GM18505 (cell line): Measurements from ENCODE around the gene ZNF428.
"Not testable (repeated sequence)": the region's sequence is repeated elsewhere in the genome, so short reads cannot be mapped to it uniquely, and the experiment has no call there.

Experiments used
- ATAC-seq: cut with Tn5 transposase; IDR thresholded peaks from one replicate; pipeline ENCODE4 v1.9.1; 2021; ENCODE audit not compliant: unreplicated experiment
- POLR2A ChIP-seq: IDR thresholded peaks from 4 replicates; pipeline ENCODE4 v1.6.1; 2011; ENCODE audit warnings: borderline replicate concordance; ENCODE audit not compliant: insufficient read depth, insufficient read length; ENCODE audit errors: extremely low read depth

The ZNF428 gene

GRCh38 chr19:43649514-43649913 lies 30.1 kb upstream of the ZNF428 start:
- no peak for ATAC-seq
- no peak for TF ChIP-seq POLR2A

DNA sequence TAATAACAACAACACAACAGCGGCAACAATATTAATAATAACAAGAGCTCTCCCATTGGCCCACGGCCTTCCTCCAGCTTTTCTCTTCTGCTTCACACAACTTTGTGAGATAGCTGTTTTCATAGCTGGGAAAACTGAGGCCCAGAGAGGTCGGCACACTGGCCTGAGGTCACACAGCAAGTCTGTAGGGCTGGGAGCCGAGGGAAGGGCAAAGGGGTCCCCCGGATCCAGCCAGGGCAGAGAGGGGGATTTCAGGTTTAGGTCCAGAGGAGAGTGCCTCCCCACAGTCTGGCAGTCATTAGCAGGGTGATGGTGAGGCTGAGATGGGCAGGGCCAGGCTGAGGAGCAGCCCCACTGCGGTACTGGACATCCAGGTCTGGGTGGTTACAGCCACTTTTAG lies 29.2 kb upstream of the ZNF428 start:
- no peak for ATAC-seq
- TF ChIP-seq POLR2A = no peak

DNA sequence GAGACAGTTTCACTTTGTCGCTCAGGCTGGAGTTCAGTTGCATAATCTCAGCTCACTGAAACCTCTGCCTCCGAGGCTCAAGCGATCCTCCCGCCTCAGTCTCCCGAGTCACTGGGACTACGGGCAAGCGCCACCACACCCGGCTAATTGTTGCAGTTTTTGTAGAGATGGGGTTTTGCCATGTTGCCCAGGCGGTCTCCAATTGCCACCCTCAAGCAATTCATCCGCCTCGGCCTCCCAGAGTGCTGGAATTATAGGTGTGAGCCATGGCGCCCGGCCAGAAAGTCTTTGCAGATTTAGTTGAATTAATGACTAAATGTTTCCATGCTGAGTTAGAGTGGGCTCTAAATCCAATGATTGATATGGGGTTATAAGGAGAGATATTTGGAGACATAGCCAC lies 24.8 kb upstream of the ZNF428 start:
- ATAC-seq = no peak
- no peak for TF ChIP-seq POLR2A

DNA sequence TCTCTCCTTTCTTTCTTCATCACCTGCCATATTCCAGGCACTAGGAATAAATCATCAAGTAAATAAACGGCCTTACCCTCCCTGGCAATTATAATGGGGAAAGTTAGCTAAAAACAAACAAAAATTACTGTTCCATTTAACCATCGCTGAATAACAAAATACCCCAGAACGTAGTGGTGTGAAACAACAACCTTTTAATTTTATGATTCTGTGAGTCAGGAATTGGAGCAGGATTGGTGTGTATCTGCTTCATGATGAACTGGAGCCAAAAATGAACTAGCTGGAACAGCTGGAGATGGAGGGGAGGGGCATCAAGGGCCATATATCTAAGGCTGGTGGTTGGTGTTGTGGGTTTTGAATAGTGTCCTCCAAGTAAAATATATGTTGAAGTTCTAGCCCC lies 23.9 kb upstream of the ZNF428 start:
- ATAC-seq = no peak

DNA sequence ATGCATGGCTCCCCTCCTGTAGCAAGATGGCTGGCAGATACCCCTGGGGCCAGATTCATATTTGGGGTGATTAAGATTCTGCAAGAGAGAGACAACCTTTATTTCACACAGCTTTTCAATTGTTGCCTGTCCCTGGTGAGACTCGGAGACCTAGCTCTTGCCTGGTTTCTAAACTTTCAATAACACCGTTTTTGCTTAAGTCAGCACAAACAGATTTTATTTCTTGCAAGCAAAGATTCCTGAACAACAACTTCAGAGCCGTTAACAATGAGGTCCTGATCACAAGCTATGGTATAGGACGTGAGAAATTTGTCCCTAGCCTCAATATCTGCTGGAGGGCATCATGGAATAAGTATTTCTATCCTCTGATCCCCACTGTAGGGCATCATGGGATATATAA lies 23.1 kb upstream of the ZNF428 start:
- no peak for TF ChIP-seq POLR2A
- ATAC-seq = no peak

More for the DNA sequence above, 23.9 kb upstream of the ZNF428 start:
- TF ChIP-seq POLR2A = no peak

GRCh38 chr19:43641333-43641732 lies 21.9 kb upstream of the ZNF428 start:
- ATAC-seq = no peak
- no peak for TF ChIP-seq POLR2A

GRCh38 chr19:43640424-43640757 lies 21.0 kb upstream of the ZNF428 start:
- no peak for TF ChIP-seq POLR2A
- ATAC-seq = no peak

- TF ChIP-seq POLR2A = no peak
- no peak for ATAC-seq
Observed at GRCh38 chr19:43639519-43640423, 20.3 kb upstream of the ZNF428 start, which contains the start of gene CADM4. Gene CADM4 (minus strand): TSS chr19:43639850. CDS start chr19:43639790, 60 bp downstream.

- no peak for ATAC-seq
- TF ChIP-seq POLR2A = no peak
Observed at GRCh38 chr19:43638995-43639518, 19.6 kb upstream of the ZNF428 start.

DNA sequence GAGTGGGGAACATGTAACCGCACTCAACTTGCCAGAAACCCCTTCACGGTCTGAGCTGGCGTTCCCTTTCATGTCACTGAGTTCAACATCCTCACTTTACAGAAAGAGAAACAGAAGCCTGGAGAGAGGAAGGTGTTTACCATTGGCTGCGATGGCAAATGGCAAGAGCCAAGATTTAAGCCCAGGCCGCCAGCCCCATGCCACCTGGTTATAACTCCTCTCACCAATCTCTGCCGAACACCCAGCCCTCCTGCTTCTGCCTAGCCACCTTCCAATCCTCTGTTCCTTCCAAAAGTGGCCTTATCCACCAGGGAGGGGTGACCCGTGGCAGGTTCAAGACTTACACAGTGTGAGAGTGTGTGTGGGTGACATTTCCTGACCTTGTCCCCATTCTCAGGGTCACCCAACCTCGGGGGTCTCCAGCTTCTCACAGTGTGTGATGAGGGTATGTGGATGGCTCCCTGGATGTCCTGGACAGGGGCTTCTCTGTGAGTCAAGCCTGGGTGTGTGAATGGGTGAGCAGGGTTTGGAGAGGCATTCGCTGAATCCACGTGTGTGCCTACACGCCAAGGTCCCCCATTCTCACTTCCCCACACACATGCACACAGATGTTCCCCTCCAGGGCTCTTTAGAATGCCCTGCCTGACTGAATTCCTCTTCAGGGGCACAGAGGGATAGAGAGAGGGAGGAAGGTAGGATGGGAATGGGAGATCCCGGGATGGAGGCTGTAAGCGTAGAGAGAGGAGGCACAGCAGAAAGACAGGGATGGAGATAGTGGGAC lies 19.0 kb upstream of the ZNF428 start:
- no peak for ATAC-seq
- TF ChIP-seq POLR2A = no peak

DNA sequence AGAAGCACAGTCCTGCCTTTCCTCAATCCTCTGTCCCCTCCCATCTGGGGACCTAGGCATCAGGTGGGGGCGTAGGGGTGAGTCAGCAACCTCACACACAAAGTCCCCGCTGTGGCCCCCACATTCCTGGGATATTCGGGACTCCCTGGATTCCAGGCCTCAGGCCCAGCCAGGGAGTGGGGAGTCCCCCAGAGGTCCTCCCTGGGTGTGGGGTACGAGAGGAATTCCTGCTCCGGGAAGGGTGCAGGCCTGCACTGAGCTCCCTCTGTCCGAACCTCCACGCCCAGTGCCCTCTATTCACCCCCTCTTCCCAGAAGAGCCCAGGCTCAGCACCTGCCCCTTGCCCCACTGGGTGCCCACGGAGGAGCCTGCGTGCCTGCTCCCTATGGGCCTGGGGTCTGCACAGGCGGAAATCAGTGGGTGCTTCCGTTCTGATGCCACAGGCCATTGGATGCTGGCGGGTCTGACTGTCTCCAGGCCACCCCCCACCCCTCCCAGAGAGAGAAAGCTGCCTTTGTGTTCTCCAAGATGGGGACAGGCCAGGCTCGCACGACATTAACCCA lies 16.8 kb upstream of the ZNF428 start:
- ATAC-seq = no peak
- TF ChIP-seq POLR2A = no peak

GRCh38 chr19:43635561-43635940 lies 16.1 kb upstream of the ZNF428 start:
- not testable (repeated sequence) for ATAC-seq

DNA sequence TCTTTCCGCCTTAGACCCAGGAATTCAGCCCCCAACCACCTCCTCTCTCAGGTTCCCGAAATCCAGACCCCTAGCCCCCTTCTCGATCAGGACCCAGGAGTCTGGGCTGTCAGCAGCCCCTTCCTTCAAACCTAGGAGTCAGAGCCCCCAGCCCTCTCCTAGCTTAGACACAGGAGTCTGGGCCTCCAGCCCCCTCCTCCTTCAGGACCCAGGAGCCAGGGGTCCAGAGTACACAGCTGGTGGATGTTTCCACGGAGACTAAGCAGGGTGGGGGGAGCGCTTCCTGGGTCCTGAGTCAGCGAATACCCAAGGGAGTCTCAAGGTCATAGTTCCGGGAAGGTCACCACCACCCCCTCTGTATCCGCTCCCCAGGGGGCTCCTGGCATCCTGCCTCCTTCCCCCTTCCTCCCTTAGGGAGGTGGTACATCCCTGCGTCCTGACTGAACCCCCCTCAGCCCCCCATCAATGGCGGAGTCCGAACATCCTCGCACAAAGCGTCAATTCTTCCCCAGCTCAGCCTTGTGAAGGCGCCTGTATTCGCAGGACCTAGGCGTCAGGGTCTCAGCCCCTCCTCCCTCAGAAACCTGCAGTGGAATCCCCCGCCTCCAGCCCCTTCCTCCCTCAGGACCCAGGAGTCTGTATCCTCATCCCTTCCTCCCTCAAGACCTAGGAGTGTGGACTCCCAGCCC lies 15.6 kb upstream of the ZNF428 start:
- no peak for ATAC-seq
- no peak for TF ChIP-seq POLR2A
